HG02610 (cell line): ENCODE data around the gene PCDHB7.
"Not testable (repeated sequence)": the region's sequence is repeated elsewhere in the genome, so short reads cannot be mapped to it uniquely, and the experiment has no call there.

Source experiments
- ATAC-seq: cut with Tn5 transposase; IDR thresholded peaks from one replicate; pipeline ENCODE4 v1.9.1; 2021; ENCODE audit warnings: mild to moderate bottlenecking, moderate library complexity; ENCODE audit not compliant: unreplicated experiment

Gene PCDHB7

DNA sequence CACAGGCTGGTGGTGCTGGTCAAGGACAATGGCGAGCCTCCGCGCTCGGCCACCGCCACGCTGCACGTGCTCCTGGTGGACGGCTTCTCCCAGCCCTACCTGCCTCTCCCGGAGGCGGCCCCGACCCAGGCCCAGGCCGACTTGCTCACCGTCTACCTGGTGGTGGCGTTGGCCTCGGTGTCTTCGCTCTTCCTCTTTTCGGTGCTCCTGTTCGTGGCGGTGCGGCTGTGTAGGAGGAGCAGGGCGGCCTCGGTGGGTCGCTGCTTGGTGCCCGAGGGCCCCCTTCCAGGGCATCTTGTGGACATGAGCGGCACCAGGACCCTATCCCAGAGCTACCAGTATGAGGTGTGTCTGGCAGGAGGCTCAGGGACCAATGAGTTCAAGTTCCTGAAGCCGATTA, 43.6 kb downstream of the PCDHB7 start:
- ATAC-seq, result not testable (repeated sequence)

DNA sequence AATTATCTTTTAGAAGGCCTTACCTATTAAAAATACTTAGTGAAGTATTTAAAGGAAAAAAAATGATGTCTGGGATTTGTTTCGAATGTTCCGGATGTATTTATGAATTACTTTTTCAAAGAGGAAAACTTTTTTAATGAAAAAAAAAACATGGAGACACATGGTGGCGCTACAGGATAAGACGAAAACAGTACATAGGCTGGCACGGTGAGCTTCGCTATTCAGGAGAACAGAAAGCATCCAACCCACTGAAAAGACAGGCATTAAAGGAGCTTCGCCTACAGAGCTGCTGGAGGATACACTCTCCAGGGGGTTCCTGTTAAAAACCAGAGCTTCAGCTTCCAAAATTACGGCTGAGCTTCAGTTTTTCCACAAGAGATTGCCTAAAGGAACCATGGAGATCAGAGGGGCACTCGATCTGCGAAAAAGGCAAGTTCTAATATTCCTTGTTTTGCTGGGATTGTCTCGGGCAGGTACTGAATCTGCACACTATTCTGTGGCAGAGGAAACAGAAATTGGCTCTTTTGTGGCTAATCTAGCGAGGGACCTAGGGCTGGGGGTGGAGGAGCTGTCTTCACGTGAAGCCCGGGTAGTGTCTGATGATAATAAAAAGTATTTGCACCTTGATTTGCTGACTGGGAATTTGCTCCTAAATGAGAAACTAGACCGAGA, 50.8 kb downstream of the PCDHB7 start, which contains the start of gene PCDHB14:
Gene PCDHB14 (plus strand): TSS at position 232 of the 672 bp plus-strand sequence. CDS start 163 bp downstream, at position 395.
- ATAC-seq, result no peak

DNA sequence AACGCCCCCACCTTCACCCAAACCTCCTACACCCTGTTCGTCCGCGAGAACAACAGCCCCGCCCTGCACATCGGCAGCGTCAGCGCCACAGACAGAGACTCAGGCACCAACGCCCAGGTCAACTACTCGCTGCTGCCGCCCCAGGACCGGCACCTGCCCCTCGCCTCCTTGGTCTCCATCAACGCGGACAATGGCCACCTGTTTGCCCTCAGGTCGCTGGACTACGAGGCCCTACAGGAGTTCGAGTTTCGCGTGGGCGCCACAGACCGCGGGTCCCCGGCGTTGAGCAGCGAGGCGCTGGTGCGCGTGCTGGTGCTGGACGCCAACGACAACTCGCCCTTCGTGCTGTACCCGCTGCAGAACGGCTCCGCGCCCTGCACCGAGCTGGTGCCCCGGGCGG, 52.4 kb downstream of the PCDHB7 start:
- not testable (repeated sequence) for ATAC-seq

DNA sequence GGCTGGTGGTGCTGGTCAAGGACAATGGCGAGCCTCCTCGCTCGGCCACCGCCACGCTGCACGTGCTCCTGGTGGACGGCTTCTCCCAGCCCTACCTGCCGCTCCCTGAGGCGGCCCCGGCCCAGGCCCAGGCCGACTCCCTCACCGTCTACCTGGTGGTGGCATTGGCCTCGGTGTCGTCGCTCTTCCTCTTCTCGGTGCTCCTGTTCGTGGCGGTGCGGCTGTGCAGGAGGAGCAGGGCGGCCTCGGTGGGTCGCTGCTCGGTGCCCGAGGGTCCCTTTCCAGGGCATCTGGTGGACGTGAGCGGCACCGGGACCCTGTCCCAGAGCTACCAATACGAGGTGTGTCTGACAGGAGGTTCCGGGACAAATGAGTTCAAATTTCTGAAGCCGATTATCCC, 53.0 kb downstream of the PCDHB7 start:
- not testable (repeated sequence) for ATAC-seq
